Measurements from ENCODE around the gene HSPH1. TPM values are rescaled to one million over a fixed set of nuclear protein-coding genes. Genes with fewer than 3 reads are reported as not detected.

Gene HSPH1
- total RNA-seq, 1 donor from 2014 or later = 114 TPM

GRCh38 chr13:31111136-31111535, 50.6 kb downstream of the HSPH1 start:
- Mint-ChIP-seq H3K4me3 (ENCODE audit: unreplicated experiment) (no peak overlapping the region), H3K9me3 (ENCODE audit: unreplicated experiment) (no peaks in the 10 kb centered on the region)

GRCh38 chr13:31110617-31111016, 51.1 kb downstream of the HSPH1 start:
- Mint-ChIP-seq H3K27me3 (ENCODE audit: unreplicated experiment) (no peaks in the 10 kb centered on the region), H3K4me1 (ENCODE audit: low read depth, unreplicated experiment) (peaks cover 10% of the 10 kb centered on the region), H3K4me3 (ENCODE audit: unreplicated experiment) (no peak overlapping the region), H3K36me3 (ENCODE audit: unreplicated experiment) (no peaks in the 10 kb centered on the region), H3K9me3 (ENCODE audit: unreplicated experiment) (no peaks in the 10 kb centered on the region), H3K27ac (ENCODE audit: unreplicated experiment) (no peak overlapping the region)
- no peak for TF ChIP-seq CTCF (IDR thresholded peaks at IDR 0.05; ENCODE audit: partially characterized antibody, unreplicated experiment)
- no peak for DNase-seq

More at GRCh38 chr13:31111136-31111535, 50.6 kb downstream of the HSPH1 start:
- H3K27me3 Mint-ChIP-seq (ENCODE audit: unreplicated experiment) = no peaks in the 10 kb centered on the region
- no peak overlapping the region for H3K27ac Mint-ChIP-seq (ENCODE audit: unreplicated experiment)
- H3K36me3 Mint-ChIP-seq (ENCODE audit: unreplicated experiment) = no peaks in the 10 kb centered on the region
- H3K4me1 Mint-ChIP-seq (ENCODE audit: low read depth, unreplicated experiment) = peaks cover 10% of the 10 kb centered on the region
- TF ChIP-seq CTCF (IDR thresholded peaks at IDR 0.05; ENCODE audit: partially characterized antibody, unreplicated experiment) = no peak
- DNase-seq = no peak

- no peak for TF ChIP-seq CTCF (IDR thresholded peaks at IDR 0.05; ENCODE audit: partially characterized antibody, unreplicated experiment)
- no peaks in the 10 kb centered on the region for H3K9me3 Mint-ChIP-seq (ENCODE audit: unreplicated experiment)
- H3K36me3 Mint-ChIP-seq (ENCODE audit: unreplicated experiment) = no peaks in the 10 kb centered on the region
- H3K27ac Mint-ChIP-seq (ENCODE audit: unreplicated experiment) = no peak overlapping the region
- H3K4me3 Mint-ChIP-seq (ENCODE audit: unreplicated experiment) = peak overlapping the region; percentile 43
- no peak for DNase-seq
- peaks cover 10% of the 10 kb centered on the region for H3K4me1 Mint-ChIP-seq (ENCODE audit: low read depth, unreplicated experiment)
- no peaks in the 10 kb centered on the region for H3K27me3 Mint-ChIP-seq (ENCODE audit: unreplicated experiment)
Observed at GRCh38 chr13:31110169-31110568, 51.5 kb downstream of the HSPH1 start.

- no peak for DNase-seq
- TF ChIP-seq CTCF (IDR thresholded peaks at IDR 0.05; ENCODE audit: partially characterized antibody, unreplicated experiment) = no peak
- H3K4me3 Mint-ChIP-seq (ENCODE audit: unreplicated experiment) = no peak overlapping the region
- H3K9me3 Mint-ChIP-seq (ENCODE audit: unreplicated experiment) = peaks cover 4% of the 10 kb centered on the region
- H3K27ac Mint-ChIP-seq (ENCODE audit: unreplicated experiment) = no peak overlapping the region
- peaks cover 5% of the 10 kb centered on the region for H3K36me3 Mint-ChIP-seq (ENCODE audit: unreplicated experiment)
- H3K4me1 Mint-ChIP-seq (ENCODE audit: low read depth, unreplicated experiment) = peaks cover 12% of the 10 kb centered on the region
- H3K27me3 Mint-ChIP-seq (ENCODE audit: unreplicated experiment) = no peaks in the 10 kb centered on the region
Observed at GRCh38 chr13:31107109-31107508, 54.6 kb downstream of the HSPH1 start.

- H3K36me3 Mint-ChIP-seq (ENCODE audit: unreplicated experiment) = peaks cover 5% of the 10 kb centered on the region
- peaks cover 5% of the 10 kb centered on the region for H3K4me1 Mint-ChIP-seq (ENCODE audit: low read depth, unreplicated experiment)
- H3K4me3 Mint-ChIP-seq (ENCODE audit: unreplicated experiment) = no peak overlapping the region
- TF ChIP-seq CTCF (IDR thresholded peaks at IDR 0.05; ENCODE audit: partially characterized antibody, unreplicated experiment) = no peak
- H3K27me3 Mint-ChIP-seq (ENCODE audit: unreplicated experiment) = no peaks in the 10 kb centered on the region
- H3K27ac Mint-ChIP-seq (ENCODE audit: unreplicated experiment) = no peak overlapping the region
- peaks cover 4% of the 10 kb centered on the region for H3K9me3 Mint-ChIP-seq (ENCODE audit: unreplicated experiment)
- no peak for DNase-seq
Observed at GRCh38 chr13:31105856-31106255, 55.8 kb downstream of the HSPH1 start.
